Lower leg skin (tissue), 3 donors: ENCODE measurements around the gene DLGAP1.

Source experiments
- POLR2A ChIP-seq, 2 donors: fragments of 450-650 bp; IDR thresholded peaks; one replicate each; pipeline ENCODE4 v1.6.1; 2016 to 2017; ENCODE audit warnings: antibody characterized with exemption in 2 of 2, mild to moderate bottlenecking in 1 of 2, moderate library complexity in 1 of 2
- TF ChIP-seq, protein P1 (sequence below), 3 donors: fragments of 450-650 bp; IDR thresholded peaks; one replicate each; pipeline ENCODE4 v1.5.1; 2016; ENCODE audit warnings: antibody characterized with exemption in 3 of 3, mild to moderate bottlenecking in 3 of 3, moderate library complexity in 2 of 3

- TF ChIP-seq, protein P1, sequence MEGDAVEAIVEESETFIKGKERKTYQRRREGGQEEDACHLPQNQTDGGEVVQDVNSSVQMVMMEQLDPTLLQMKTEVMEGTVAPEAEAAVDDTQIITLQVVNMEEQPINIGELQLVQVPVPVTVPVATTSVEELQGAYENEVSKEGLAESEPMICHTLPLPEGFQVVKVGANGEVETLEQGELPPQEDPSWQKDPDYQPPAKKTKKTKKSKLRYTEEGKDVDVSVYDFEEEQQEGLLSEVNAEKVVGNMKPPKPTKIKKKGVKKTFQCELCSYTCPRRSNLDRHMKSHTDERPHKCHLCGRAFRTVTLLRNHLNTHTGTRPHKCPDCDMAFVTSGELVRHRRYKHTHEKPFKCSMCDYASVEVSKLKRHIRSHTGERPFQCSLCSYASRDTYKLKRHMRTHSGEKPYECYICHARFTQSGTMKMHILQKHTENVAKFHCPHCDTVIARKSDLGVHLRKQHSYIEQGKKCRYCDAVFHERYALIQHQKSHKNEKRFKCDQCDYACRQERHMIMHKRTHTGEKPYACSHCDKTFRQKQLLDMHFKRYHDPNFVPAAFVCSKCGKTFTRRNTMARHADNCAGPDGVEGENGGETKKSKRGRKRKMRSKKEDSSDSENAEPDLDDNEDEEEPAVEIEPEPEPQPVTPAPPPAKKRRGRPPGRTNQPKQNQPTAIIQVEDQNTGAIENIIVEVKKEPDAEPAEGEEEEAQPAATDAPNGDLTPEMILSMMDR (IDR thresholded peaks at IDR 0.05): no peak
- TF ChIP-seq POLR2A (IDR thresholded peaks at IDR 0.05): no peak
Observed at GRCh38 chr18:4394700-4395099, 60.4 kb downstream of the DLGAP1 start.
